HG02588 (cell line): ENCODE results near the gene SRGAP1.
"Not testable (repeated sequence)": the region's sequence is repeated elsewhere in the genome, so short reads cannot be mapped to it uniquely, and the experiment has no call there.

Experiments
- ATAC-seq: cut with Tn5 transposase; IDR thresholded peaks from one replicate; pipeline ENCODE4 v1.9.1; 2021; ENCODE audit warnings: mild to moderate bottlenecking, moderate library complexity; ENCODE audit not compliant: unreplicated experiment

The SRGAP1 gene

GRCh38 chr12:64186789-64187188 is 342.3 kb downstream of the SRGAP1 start:
- peak; percentile 95 for ATAC-seq

- ATAC-seq = no peak
These were observed 342.9 kb downstream of the SRGAP1 start for GRCh38 chr12:64187370-64187769.

- no peak for ATAC-seq
These were observed 343.3 kb downstream of the SRGAP1 start for GRCh38 chr12:64187794-64188193.

- no peak for ATAC-seq
These were observed 345.0 kb downstream of the SRGAP1 start for GRCh38 chr12:64189530-64189929.

- ATAC-seq = no peak
These were observed 345.6 kb downstream of the SRGAP1 start for GRCh38 chr12:64190140-64190539.

- peak; percentile 96 for ATAC-seq
These were observed 348.3 kb downstream of the SRGAP1 start for GRCh38 chr12:64192644-64193444.

GRCh38 chr12:64193931-64194330 is 349.4 kb downstream of the SRGAP1 start:
- ATAC-seq = no peak

- ATAC-seq = no peak
These were observed 350.0 kb downstream of the SRGAP1 start for GRCh38 chr12:64194333-64195149.

- not testable (repeated sequence) for ATAC-seq
These were observed 351.3 kb downstream of the SRGAP1 start for GRCh38 chr12:64195841-64196240.

- ATAC-seq = no peak
These were observed 358.5 kb downstream of the SRGAP1 start for GRCh38 chr12:64203036-64203435.

- ATAC-seq = no peak
These were observed 359.3 kb downstream of the SRGAP1 start for GRCh38 chr12:64203775-64204174.

GRCh38 chr12:64205542-64205941 is 361.0 kb downstream of the SRGAP1 start:
- ATAC-seq = no peak

- ATAC-seq = no peak
These were observed 363.0 kb downstream of the SRGAP1 start for GRCh38 chr12:64207453-64207852.
